Body of pancreas (tissue), 4 donors: ENCODE measurements around the gene SLC38A3.

Source experiments
- CTCF ChIP-seq, 7 experiments: fragments of 450-650 bp in 4 of 7; fragments of 200-600 bp in 3 of 7; sonication (generic) in 3 of 7; IDR thresholded peaks; one replicate each; pipeline ENCODE4 v1.5.1; 2016 to 2019; ENCODE audit warnings: antibody characterized with exemption in 7 of 7
- POLR2A ChIP-seq, 3 donors: fragments of 450-650 bp; IDR thresholded peaks; one replicate each; pipeline ENCODE4 v1.6.1; 2016; ENCODE audit warnings: antibody characterized with exemption in 3 of 3, mild to moderate bottlenecking in 2 of 3

- TF ChIP-seq CTCF (IDR thresholded peaks at IDR 0.05) (no peak), POLR2A (IDR thresholded peaks at IDR 0.05) (no peak)
Observed at GRCh38 chr3:50230794-50231125, 25.7 kb downstream of the SLC38A3 start.
